GM12892 (cell line): ENCODE results near the gene TEX28.

Experiments used
- POLR2A ChIP-seq: IDR thresholded peaks from 2 replicates; pipeline ENCODE4 v1.6.1; 2011; ENCODE audit warnings: low read depth, low read length, control low read depth
- POLR2AphosphoS5 ChIP-seq: IDR thresholded peaks from 2 replicates; pipeline ENCODE4 v1.6.1; 2011; ENCODE audit warnings: low read depth, low read length, control low read depth
- TAF1 ChIP-seq: IDR thresholded peaks from 2 replicates; pipeline ENCODE4 v1.6.1; 2011; ENCODE audit warnings: low read depth, mild to moderate bottlenecking, control low read depth, low read length, borderline replicate concordance

DNA sequence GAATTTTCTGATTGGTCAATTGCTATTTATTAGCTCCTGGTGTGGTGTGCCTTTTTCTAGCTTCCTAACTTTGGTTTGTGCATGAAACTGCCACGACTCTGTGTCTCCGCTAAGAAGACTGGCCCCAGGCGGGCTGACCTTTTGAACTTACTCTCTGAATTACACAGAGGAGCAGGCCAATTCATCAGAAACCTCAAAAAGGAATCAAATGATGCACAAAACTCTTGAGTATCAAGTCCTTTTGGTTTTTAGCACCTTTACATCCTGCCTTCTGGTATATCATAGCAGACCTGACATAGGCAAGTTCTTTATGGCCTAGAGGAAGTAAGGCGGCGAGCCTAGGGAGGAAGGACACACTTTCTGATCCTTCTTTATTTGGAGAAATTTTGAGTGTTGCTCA is 18.2 kb upstream of the TEX28 start:
- TF ChIP-seq TAF1 (no peak), POLR2AphosphoS5 (no peak), POLR2A (no peak)
